ENCODE measurements around the gene AKIRIN2.

DNA sequence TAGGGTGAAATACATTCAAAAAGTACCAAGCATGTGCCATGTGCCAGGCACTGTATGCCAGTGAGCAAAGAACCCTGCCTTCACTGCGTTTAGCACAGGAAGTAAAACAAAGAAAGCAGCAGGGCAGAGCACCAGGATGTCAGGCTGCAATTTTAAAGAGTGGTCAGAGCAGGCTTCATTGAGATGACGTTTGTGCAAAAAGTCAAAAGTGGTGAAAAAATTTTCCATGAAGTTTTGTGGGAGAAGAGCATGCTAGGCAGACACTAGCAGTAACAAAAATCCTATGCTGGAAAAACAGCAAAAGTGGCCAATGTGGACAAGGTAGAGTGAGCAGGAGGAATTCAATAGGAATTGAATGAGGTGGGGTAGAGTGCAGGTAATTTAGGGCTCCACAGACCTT is 31.3 kb downstream of the AKIRIN2 start:
- TF ChIP-seq CTCF (IDR thresholded peaks at IDR 0.05; ENCODE audit: poor library complexity): no peak
- TF ChIP-seq EZH2phosphoT487 (IDR thresholded peaks at IDR 0.05; ENCODE audit: low read depth, severe bottlenecking, unreplicated experiment): no peak
